ENCODE results near the gene PLK1.

Gene PLK1

DNA sequence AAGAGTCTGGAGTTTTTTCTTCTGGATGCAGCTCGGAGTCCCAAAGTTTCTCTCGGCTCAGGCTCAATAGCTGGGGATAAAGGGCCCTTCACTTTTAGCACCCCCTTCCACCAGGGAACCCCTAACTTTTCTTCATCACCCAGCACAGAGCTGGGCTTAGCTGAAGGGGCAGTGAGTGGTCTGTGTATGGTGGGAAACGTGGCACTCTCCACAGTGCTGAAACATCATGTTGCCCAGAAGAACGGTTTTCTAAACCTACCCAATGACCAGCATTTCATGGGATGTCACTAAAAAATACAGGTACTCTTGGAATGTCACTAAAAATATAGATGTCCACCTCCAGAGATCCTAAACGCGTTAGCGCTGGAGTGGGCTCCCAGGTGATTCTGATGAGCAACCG, 22.4 kb downstream of the PLK1 start:
- no peak for DNase-seq (ENCODE audit: insufficient read length, low spot score)
- FAIRE-seq = no peak

DNA sequence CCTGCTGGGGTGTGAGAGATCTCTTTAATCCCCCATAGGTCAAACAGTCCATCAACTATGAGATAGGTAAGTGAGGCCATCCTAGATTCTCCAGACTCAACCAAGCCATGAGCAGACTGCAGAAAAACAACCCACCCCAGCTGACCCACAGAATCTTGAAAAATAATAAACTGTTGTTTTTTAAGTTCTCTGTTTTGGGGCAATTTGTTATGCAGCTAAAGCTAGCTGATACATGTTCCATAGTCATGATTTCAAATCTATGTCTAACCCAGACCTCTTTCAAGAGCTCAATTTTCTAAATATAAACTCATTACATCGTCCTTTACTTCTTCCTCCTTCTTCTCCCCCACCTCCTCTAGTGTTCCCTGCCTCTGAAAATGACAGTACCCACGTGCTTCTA, 24.3 kb downstream of the PLK1 start:
- no peak for FAIRE-seq
- TF ChIP-seq POLR2A (IDR thresholded peaks at IDR 0.05; ENCODE audit: low read depth, low read length) (no peak), PAX5 (IDR thresholded peaks at IDR 0.05; ENCODE audit: insufficient read depth, low read length, severe bottlenecking) (no peak), POLR2AphosphoS5 (IDR thresholded peaks at IDR 0.05; ENCODE audit: low read depth, low read length) (no peak), POU2F2 (IDR thresholded peaks at IDR 0.05; ENCODE audit: low read depth, low read length) (no peak), TAF1 (IDR thresholded peaks at IDR 0.05; ENCODE audit: low read depth, low read length) (no peak), SPI1 (IDR thresholded peaks at IDR 0.05; ENCODE audit: low read depth, low read length) (no peak)
- no peak for DNase-seq (ENCODE audit: insufficient read length, low spot score)

More for the DNA sequence above, 22.4 kb downstream of the PLK1 start:
- no peak for TF ChIP-seq POLR2AphosphoS5 (IDR thresholded peaks at IDR 0.05; ENCODE audit: low read depth, low read length)

DNA sequence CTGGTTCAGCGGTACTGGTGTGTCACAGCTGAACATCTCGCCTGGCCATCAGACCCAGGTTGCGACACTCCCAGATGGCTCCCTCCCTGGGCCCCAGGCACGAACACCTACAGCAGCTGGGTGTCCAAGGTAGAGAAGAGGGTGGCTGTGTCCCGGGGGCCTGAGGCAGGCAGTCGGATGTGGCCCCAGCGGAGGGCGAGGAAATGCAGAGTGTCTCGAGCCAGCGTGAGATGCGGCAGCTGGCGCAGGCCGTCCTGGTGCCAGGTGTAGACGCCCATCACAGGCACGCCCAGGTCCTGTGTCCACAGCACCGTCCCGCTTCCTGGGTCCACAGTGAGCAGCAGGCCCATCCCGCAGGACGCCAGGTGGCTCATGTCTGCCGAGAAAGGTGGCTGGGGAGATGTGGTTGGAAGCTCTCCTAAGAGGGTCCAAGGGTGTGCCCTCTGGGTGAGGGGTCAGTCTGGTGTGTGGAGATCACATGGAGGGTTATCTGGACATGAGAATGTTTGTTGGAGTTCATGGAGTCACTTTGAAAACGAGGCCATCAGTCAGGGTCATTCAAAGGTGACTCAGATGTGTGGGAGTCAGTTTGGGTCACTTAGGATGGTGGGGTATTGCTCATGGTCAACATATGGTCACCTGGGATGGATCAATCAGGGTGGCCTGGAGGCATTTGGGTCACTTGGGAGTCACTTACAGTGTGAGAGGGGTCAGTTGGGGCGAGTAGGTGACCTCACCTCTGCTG, 26.3 kb downstream of the PLK1 start:
- FAIRE-seq (no peak), DNase-seq (ENCODE audit: insufficient read length, low spot score) (no peak)
- TF ChIP-seq SPI1 (IDR thresholded peaks at IDR 0.05; ENCODE audit: low read depth, low read length) (no peak), PAX5 (IDR thresholded peaks at IDR 0.05; ENCODE audit: insufficient read depth, low read length, severe bottlenecking) (no peak), POU2F2 (IDR thresholded peaks at IDR 0.05; ENCODE audit: low read depth, low read length) (no peak), TAF1 (IDR thresholded peaks at IDR 0.05; ENCODE audit: low read depth, low read length) (no peak), POLR2AphosphoS5 (IDR thresholded peaks at IDR 0.05; ENCODE audit: low read depth, low read length) (no peak), POLR2A (IDR thresholded peaks at IDR 0.05; ENCODE audit: low read depth, low read length) (no peak)

DNA sequence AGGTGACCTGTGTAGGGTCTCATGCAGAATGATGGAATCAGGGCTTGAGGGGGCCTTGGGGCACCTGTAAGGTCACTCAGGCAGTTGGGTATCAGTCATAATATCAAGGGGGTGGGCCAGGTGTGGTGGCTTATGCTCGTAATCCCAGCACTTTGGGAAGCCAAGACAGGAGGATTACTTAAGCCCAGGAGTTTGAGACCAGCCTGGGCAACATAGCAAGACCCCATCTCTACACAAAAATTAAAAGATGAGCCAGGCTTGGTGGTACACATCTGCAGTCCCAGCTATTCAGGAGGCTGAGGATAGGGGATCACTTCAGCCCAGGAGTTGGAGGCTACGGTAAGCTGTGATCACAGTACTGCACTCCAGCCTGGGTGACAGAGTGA, 26.8 kb downstream of the PLK1 start:
- TF ChIP-seq POLR2A (IDR thresholded peaks at IDR 0.05; ENCODE audit: low read depth, low read length) (no peak), PAX5 (IDR thresholded peaks at IDR 0.05; ENCODE audit: insufficient read depth, low read length, severe bottlenecking) (no peak), SPI1 (IDR thresholded peaks at IDR 0.05; ENCODE audit: low read depth, low read length) (no peak), POU2F2 (IDR thresholded peaks at IDR 0.05; ENCODE audit: low read depth, low read length) (no peak), POLR2AphosphoS5 (IDR thresholded peaks at IDR 0.05; ENCODE audit: low read depth, low read length) (no peak), TAF1 (IDR thresholded peaks at IDR 0.05; ENCODE audit: low read depth, low read length) (no peak)
- DNase-seq (ENCODE audit: insufficient read length, low spot score) (no peak), FAIRE-seq (no peak)

DNA sequence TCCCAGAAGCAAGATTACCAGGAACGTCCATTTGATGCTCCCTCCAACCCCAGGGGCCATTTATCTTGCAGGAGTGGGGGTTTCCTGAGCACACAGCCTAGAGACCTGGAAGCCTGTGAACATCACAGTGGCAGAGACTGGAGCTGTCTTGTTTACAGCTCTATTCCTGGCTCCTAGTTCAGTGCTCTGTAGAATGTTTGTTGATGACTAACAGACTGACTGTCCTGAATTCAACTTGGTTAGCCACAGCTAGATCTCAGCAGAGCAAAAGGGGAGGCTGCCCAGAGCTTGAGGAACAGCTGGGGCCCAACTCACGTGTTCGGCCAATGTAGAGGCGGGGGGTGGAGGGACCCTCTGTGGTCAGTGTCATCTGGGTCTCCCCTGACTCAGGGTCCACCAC, 27.8 kb downstream of the PLK1 start:
- FAIRE-seq = no peak
- DNase-seq (ENCODE audit: insufficient read length, low spot score) = no peak
- TF ChIP-seq POU2F2 (IDR thresholded peaks at IDR 0.05; ENCODE audit: low read depth, low read length) (no peak), PAX5 (IDR thresholded peaks at IDR 0.05; ENCODE audit: insufficient read depth, low read length, severe bottlenecking) (no peak), POLR2A (IDR thresholded peaks at IDR 0.05; ENCODE audit: low read depth, low read length) (no peak), TAF1 (IDR thresholded peaks at IDR 0.05; ENCODE audit: low read depth, low read length) (no peak), POLR2AphosphoS5 (IDR thresholded peaks at IDR 0.05; ENCODE audit: low read depth, low read length) (no peak)

DNA sequence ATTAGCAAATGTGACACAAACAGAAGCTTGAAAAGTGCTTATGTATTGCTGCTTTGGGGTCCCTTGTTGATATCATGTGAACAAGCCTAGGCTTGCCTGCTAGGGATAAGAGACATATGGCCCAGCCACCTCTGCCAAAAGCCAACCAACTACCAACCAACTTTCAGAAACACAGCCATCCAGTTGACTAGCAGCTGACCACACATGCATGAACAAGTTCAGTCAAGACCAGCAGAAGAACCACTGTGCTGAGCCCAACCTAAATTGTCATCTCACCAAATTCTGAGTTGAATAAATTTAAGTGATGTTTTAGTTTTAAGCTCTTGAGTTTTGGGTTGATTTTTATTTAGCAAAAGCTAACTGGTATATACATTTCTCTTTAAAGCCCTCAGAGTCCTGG, 30.8 kb downstream of the PLK1 start:
- DNase-seq (ENCODE audit: insufficient read length, low spot score) (no peak), FAIRE-seq (no peak)
- no peak for TF ChIP-seq POLR2A (IDR thresholded peaks at IDR 0.05; ENCODE audit: low read depth, low read length)
- TF ChIP-seq PAX5 (IDR thresholded peaks at IDR 0.05; ENCODE audit: insufficient read depth, low read length, severe bottlenecking) = no peak
- no peak for TF ChIP-seq POLR2AphosphoS5 (IDR thresholded peaks at IDR 0.05; ENCODE audit: low read depth, low read length)
- TF ChIP-seq TAF1 (IDR thresholded peaks at IDR 0.05; ENCODE audit: low read depth, low read length) = no peak
- TF ChIP-seq SPI1 (IDR thresholded peaks at IDR 0.05; ENCODE audit: low read depth, low read length) = no peak
- TF ChIP-seq POU2F2 (IDR thresholded peaks at IDR 0.05; ENCODE audit: low read depth, low read length) = no peak

DNA sequence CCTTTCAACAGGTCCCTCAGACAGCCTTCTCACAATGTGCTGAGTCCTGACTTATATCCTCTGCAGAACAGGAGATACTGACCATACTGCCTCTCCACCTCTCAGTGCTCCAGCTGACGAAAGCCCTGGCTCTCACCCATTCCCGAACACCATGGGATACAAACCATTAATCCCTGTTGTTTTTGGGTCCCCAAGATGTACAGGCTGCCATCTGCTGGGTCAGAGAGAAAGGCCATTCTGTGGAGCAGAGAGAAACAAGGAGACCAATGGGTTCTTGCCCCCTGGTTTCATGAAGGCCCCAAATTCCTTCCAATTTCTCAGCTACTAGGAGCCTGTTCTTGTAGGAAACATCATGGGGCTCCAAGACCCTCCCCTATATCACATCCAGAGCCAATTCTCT, 31.3 kb downstream of the PLK1 start:
- DNase-seq (ENCODE audit: insufficient read length, low spot score) (no peak), FAIRE-seq (no peak)
- TF ChIP-seq SPI1 (IDR thresholded peaks at IDR 0.05; ENCODE audit: low read depth, low read length) (no peak), POU2F2 (IDR thresholded peaks at IDR 0.05; ENCODE audit: low read depth, low read length) (no peak)

DNA sequence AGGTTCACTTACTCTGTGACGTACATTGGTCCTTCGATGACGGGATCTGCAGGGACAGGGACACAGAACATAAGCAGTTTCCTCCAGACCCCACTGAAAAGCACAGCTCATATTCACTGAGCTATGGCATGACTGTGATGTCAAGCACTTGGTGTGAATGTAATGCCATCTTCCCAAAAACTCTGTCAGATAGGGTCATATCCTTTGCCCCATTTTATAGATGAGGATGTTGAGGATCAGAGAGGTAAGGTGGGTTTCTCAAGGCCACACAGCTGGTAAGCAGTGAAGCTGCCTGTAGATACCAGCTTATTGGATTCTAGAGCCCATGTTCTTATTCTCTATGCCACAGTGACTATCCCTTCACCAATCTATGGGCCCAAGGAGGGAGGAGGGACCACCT, 31.8 kb downstream of the PLK1 start:
- FAIRE-seq = no peak
- DNase-seq (ENCODE audit: insufficient read length, low spot score) = no peak
- TF ChIP-seq POU2F2 (IDR thresholded peaks at IDR 0.05; ENCODE audit: low read depth, low read length) (no peak), TAF1 (IDR thresholded peaks at IDR 0.05; ENCODE audit: low read depth, low read length) (no peak)

DNA sequence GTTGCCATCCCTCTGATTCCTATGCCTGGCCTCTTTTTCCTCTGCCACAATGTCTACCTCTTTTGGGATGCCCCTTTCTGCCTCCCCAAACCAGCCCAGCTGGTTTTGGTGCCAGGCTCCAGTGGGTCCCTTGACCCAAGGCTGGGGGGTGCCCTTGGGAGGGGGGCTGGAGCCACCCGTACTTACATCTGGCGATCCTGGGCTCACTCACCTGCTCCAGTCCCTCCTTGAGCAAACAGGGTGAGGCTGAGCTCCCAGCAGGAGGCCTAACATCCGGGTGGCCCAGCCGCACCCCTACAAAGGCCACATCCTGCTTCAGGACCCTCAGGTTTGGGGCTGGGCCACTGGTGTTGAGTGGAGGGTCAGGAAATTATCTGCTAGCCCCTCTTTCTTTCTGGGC, 33.1 kb downstream of the PLK1 start:
- no peak for FAIRE-seq
- DNase-seq (ENCODE audit: insufficient read length, low spot score) = no peak
- TF ChIP-seq TAF1 (IDR thresholded peaks at IDR 0.05; ENCODE audit: low read depth, low read length) (no peak), SPI1 (IDR thresholded peaks at IDR 0.05; ENCODE audit: low read depth, low read length) (no peak), POU2F2 (IDR thresholded peaks at IDR 0.05; ENCODE audit: low read depth, low read length) (no peak), POLR2AphosphoS5 (IDR thresholded peaks at IDR 0.05; ENCODE audit: low read depth, low read length) (no peak), PAX5 (IDR thresholded peaks at IDR 0.05; ENCODE audit: insufficient read depth, low read length, severe bottlenecking) (no peak), POLR2A (IDR thresholded peaks at IDR 0.05; ENCODE audit: low read depth, low read length) (no peak)

DNA sequence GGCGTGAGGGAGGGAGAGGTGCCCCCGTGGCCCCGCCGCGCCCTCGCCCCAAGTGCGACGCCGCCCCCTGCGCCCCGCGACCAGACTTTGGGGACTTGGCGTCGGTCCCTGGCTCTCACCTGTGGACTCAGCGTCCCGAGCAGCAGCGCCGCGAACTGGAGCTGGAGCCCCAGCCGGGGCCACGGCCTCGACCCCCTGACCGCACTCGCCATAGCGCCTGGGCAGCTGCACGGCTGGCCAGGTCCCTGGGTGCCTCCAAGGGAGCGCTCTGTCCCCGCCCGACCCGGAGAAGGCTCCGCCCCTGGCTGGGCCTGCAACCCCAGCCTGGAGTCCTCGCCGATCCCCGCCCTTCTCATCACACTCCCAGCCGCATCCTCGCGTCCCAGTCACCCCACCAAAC, 34.3 kb downstream of the PLK1 start, which contains the start of gene ERN2:
TSS of gene ERN2 (minus strand) at position 247 of the 400 bp plus-strand sequence. CDS start at position 212, 35 bp downstream.
- DNase-seq (ENCODE audit: insufficient read length, low spot score) (no peak), FAIRE-seq (no peak)
- no peak for TF ChIP-seq POLR2AphosphoS5 (IDR thresholded peaks at IDR 0.05; ENCODE audit: low read depth, low read length)
- no peak for TF ChIP-seq PAX5 (IDR thresholded peaks at IDR 0.05; ENCODE audit: insufficient read depth, low read length, severe bottlenecking)
- no peak for TF ChIP-seq POLR2A (IDR thresholded peaks at IDR 0.05; ENCODE audit: low read depth, low read length)
- no peak for TF ChIP-seq TAF1 (IDR thresholded peaks at IDR 0.05; ENCODE audit: low read depth, low read length)
- no peak for TF ChIP-seq SPI1 (IDR thresholded peaks at IDR 0.05; ENCODE audit: low read depth, low read length)
- TF ChIP-seq POU2F2 (IDR thresholded peaks at IDR 0.05; ENCODE audit: low read depth, low read length) = no peak
